GM19452 (cell line): Measurements from ENCODE around the gene RO60.
A peak's percentile ranks its signal among the peaks of the same experiment; 100 is the strongest.
"Not testable (repeated sequence)": the region's sequence is repeated elsewhere in the genome, so short reads cannot be mapped to it uniquely, and the experiment has no call there.

Experiments used
- ATAC-seq: cut with Tn5 transposase; IDR thresholded peaks from one replicate; pipeline ENCODE4 v1.9.1; 2021; ENCODE audit not compliant: unreplicated experiment

Gene RO60

DNA sequence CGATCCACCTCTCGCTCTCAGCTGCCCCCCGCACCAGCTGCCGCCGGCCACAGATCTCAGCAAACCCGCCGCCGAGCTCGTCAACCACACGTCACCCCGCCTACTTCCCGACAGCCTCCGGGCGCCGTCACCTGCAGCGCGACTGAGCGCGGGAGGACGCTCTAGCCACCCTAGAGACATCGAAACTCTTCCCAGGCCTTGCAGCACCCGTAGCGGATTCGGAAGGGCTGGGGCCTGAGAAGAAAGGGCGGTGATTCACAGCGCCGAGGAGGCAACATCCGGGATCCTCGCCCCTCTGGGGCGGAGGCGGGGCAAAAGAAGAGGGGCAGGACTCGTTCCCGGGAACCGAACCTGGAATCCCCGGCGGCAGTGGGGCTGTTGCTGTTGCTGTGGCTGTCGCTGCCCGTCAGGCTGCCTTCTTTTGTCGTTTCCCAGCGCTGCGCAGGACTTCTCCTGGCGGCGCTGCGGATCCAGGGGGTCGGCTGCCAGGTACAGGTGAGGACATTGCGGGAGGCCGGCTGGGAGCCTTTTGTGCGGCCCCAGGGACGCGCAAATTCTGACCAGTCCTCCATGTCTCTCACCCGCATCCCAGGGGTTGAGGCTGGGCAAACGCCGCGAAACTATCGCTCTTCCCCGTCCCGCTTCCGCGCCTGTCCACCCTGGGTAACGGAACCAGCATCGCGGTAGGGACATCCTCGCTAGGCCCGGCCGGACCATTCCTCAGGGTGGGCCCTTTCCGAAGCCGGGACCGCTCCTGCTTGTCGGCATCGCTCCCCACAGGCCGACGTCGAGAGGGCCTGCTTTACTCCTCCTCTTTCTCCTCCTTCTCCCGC lies at the start of gene RO60, which contains the start of gene UCHL5:
Gene RO60 (plus strand): TSS at position 331 of the 833 bp plus-strand sequence. CDS start 9,443 bp downstream, outside the sequence.
Gene UCHL5 (minus strand): TSS at position 79 of the 833 bp plus-strand sequence. CDS start 100 bp downstream, outside the sequence.
- ATAC-seq = peak; percentile 89

DNA sequence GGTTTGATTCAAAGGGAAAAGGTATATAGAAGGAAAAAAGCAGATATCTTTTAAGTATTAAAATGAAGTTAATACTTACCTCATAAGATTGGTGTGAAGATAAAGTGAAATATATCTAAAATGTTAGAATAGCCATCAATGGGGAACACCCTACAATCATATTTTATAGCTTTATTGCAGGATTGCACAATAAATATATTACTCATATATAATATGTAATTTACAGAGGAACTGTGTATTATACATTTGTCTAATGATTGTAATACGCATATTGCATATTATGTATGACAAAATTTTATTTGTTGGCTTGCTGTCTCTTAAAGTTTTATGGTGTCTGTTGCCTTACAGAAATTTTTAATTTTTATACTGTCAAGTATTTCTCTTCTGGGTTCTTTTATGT lies 48.0 kb upstream of the RO60 start:
- no peak for ATAC-seq

DNA sequence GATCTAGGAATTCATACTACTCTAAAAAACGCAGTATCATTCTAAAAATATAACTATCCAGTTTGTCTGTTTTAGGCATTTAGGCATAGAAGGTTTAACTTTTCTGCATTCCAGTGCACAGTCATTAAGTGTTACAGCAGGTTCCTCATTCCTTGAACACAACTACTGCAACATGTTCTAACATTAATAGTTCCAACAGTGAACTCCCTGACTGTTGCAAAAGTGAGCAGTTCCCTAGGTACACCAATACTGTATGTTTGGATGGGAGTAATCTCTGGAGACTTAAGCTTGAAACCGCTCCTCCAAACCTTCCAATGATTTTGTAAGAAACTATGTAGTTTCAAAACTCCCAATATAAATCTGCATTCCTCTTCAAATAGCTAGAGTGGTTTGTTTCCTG lies 46.4 kb upstream of the RO60 start:
- ATAC-seq = no peak

DNA sequence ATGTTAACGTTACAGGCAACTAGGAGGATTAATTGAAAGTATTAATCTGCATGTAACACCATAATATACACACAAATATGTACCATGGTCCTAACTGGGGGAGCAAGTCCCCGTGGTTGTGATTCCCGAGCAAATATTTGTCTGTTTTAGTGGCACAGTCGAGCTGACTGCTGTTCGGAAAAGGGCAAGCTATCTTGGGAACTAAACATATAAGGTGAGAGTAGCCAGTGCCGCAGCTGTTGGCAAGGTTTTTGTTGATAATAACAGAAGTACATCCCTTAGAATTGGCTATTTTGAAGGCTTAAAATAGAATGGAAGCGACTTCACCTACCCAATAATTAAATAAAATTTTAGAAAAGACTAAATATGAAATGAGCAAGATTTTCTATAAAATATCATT lies 45.7 kb upstream of the RO60 start:
- ATAC-seq = no peak

DNA sequence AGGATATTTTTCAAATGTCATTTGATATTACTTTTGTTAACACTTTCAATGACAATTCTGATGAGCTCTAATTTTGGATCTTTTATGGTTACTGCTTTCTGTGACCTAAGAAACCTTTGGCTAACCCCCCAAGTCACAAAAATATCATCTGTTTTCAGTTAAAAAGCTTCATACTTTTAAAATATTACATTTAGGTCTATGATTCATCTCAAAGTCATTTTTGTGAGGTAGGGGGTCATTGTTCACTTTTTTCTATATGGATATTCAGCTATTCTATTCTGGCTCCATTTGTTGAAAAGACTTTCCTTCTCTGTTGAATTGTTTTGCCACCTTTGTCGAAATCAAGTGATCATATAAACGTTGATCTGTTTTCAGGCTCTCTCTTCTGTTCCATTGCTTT lies 45.0 kb upstream of the RO60 start:
- ATAC-seq = no peak

DNA sequence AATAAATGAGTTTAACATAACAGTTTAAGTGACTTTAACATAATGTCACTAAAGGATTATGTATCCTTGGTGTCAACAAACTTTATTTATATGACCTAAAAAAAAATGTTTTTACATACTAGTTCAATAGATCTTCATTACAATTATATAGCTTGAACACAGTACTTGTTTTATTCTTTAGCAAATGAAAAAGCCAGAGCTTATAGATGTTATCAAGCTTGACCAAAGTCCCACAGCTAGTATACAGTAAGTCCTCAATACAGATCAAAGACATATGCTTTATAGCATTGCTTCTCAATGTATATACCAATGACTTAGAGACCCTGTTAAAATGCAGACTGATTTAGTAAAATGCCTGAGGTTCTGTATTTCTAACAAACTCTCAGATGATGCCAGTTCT lies 42.6 kb upstream of the RO60 start:
- no peak for ATAC-seq

DNA sequence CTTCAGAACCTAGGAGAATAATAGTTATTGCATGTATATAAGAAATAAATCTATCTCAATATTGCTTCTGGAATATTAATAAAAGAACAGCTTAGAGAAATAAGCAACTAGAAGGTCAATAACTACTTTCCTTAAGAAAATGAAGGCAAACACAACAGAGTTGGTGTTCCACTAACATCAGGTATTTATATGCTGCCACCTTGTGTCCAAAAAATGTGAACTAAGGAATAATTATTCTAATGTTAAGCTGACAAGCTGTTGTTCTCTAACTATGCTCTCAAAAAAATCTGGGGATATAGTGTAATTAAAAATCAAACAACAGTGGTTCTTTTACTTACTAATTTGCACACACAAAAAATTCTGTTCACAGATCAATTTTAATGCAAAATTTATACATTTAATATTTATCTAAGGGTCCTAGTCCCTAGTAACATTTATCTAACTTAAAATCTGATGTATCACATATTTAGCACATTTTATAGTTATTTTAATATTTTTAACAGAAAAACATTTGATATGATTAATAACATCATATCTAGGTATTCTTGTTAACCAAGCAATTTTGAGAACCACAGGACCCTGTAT lies 39.9 kb upstream of the RO60 start:
- no peak for ATAC-seq

DNA sequence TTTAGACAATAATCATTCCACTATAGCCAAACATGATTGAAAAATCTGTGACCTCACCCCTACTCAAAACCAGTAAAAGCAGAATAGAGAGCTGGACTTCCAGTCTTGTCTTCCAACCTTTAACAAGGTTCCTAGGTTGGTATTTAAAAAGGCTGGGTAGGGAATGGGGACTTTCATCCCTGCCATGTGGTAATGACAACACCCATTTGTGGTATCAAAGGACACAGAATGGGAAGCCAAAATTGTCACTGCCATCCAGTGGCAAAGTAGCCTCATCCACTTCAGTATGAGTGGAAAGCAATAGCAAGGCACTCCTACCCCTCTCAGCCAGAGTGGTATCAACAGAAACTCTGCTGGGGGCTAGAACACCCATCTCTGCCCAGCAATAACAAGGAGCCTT lies 34.2 kb upstream of the RO60 start:
- no peak for ATAC-seq

DNA sequence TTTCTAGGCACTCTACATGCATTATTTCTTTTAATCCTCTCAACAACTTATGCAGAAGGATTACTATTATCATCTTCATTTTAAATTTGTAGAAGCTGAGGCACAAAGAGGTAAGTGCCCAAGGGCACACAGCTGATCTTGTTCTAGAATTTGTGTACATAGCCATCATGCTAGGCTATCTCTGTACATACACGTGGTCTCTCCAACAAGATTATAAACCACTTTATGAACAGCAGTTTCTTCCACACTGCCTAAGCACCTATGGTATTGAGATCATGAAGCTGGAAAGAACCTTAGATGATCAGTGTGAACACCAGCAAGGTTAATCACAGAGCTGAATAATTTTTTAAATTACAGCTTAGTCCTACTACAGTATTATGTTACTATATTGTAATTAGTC lies 29.1 kb upstream of the RO60 start:
- ATAC-seq = no peak

DNA sequence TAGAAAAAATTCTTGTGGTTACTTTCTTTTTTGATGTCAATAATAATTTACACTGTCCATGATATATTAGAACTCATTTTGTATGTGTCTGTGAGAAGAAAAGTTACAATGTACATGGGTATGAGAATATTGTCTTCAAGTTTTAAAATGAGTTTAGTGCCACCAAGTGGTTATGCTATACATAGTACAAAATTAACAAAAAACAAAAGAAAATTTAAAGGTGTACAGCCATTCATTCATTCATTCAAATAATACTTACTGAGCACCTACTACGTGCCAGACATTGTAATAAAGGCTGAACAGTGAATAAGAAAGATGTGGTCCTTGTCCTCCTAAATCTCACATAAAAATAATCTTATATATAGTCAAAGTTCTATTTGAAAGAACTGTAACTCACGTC lies 28.0 kb upstream of the RO60 start:
- ATAC-seq = no peak

DNA sequence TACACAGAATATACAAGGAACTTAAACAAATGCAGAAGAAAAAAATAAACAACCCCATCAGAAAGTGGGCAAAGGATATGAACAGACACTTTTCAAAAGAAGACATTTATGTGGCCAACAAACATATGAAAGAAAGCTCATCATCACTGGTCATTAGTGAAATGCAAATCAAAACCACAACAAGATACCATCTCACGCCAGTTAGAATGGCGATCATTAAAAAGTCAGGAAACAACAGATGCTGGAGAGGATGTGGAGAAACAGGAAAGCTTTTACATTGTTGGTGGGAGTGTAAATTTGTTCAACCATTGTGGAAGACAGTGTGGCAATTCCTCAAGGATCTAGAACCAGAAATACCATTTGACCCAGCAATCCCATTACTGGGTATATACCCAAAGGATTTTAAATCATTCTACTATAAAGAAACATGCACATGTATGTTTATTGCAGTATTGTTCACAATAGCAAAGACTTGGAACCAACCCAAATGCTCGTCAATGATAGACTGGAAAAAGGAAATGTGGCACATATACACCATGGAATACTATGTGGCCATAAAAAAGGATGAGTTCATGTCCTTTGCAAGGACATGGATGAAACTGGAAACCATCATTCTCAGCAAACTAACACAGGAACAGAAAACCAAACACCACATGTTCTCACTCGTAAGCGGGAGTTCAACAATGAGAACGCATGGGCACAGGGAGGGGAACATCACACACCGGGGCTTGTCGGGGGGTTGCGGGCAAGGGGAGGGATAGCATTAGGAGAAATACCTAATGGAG lies 26.6 kb upstream of the RO60 start:
- ATAC-seq = not testable (repeated sequence)

DNA sequence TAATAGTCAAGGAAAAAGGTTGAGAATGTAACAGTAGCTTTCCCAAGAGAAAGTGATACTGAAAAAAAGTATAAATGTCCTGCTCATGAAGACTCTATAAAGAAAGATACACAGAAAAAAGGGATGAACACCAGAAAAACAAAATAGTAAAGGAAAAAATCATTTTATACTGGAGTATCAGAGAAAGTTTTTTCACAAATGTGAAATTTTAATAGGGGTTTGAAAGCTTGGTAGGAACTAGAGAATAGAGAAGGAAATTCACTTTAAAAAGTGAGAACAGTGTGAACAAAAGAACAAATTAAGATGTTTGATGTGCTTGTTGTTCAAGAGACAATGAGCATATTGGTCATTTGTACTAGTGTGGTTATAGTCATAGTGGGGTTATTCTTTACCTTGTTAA lies 25.8 kb upstream of the RO60 start:
- ATAC-seq = no peak

DNA sequence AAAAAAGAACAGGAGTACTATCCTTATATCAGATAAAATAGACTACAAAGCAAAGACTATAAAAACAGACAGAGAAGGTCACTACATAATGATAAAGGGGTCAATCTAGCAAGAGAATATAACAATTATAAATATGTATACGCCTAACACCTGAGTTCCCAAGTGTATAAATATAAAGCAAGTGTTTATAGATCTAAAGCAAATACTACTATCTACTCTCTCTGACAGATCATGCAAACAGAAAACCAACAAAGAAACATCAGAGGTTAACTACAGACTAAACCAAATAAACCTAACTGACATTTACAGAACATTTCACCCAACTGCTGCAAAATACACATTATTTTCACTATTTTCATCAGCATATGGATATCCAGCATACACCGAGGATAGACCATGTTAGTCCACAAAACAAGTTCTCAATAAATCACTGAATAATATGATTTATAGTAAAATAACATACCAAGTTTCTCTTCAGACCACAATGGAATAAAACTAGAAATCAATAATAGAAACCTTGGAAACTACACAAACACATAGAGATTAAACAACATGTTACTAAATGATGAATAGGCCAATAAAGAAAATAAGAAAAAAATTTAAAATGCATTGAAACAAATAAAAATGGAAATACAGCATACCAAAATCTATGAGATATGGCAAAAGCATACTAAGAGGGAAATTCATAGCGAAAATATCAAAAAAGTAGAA lies 22.9 kb upstream of the RO60 start:
- ATAC-seq = no peak

DNA sequence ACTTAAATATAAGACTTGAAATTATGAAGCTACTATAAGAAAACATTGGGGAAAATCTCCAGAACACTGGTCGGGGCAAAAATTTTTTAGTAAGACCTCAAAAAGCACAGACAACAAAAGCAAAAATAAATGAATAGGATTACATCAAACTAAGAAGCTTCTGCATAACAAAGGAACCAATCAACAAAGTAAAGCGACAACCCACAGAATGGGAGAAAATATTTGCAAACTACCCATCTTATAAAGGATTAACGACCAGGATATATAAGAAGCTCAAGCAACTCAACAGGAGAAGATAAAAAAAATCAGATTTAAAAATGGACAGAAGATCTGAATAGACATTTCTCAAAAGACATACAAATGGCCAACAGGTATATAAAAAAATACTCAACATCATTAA lies 19.4 kb upstream of the RO60 start:
- ATAC-seq = no peak

DNA sequence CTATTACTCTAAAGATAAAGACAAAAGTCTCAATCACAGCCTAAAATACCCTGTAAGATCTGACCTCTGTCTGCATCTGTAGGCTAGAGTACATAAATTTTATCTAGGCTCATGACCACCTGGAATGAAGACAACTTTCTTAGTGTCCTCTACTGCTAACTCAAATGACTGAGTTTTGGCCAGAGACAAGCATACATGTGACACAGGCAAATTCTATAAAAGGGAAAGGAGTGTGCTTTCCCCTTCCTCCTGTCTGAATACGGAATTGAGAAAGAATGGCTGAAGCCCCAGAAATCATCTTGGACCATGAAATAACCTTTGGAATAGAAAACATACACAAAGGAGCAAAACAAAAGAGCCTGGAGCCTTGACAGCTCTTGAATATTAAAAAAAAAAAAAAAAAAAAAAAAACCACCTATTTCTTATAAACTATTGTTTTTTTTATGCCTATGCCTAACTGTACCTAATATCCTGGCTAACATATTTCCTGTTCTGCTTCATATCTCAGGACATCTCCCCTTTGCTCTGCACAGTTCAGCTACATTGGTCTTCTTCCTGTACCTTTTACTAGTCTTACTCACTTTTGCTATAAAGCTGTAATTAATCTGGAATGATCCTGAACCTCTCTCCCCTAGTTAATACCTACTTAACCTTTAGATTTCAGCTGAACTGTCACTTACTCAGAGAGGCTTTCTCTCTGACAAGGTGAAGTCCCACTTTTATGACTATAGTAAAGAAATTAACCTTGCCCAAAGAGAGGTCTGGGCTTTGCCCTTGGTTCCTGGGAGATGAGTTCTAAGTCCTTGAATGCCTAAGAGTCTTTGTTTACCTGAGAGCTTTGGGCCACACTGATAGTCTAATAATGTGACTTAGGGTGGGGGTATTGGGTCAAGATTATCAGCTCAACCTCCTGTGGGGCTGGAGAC lies 16.4 kb upstream of the RO60 start:
- no peak for ATAC-seq

DNA sequence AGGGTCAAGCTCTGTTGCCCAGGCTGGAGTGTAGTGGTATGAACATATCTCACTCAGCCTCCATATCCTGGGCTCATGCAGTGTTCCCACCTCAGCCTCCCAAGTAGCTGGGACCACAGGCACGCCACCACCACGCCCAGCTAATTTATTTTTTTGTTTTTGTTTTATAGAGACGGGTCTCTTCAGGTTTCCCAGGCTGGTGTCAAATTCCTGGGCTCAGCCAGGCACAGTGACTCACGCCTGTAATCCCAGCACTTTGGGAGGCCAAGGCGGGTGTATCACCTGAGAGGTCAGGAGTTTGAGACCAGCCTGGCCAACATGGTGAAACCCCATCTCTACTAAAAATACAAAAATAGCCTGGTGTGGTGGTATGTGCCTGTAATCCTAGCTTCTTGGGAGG lies 10.5 kb upstream of the RO60 start:
- ATAC-seq = not testable (repeated sequence)

DNA sequence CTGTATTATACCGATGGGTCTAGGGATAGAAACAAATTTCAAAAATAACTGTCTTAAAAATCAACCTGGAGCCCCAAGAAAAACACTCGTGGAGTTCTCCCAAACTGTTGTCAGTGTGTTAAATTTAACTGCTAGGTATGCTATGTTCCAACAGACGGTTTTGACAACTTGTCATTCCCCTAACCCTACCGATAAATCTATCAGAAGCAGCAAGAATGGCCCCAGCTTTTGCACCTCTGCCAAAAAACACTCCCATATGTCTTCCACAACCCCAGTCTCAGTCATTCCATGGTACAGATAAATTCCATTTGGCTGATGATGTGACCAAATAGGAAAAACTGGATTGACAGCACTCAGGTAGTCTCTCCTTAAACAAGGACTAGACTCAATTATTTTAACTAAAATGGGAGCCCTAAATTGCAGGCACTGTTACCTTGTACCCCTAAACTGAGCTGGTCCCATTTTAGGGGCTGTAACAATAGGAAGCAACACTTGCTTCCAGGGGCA lies 5.2 kb upstream of the RO60 start:
- no peak for ATAC-seq

DNA sequence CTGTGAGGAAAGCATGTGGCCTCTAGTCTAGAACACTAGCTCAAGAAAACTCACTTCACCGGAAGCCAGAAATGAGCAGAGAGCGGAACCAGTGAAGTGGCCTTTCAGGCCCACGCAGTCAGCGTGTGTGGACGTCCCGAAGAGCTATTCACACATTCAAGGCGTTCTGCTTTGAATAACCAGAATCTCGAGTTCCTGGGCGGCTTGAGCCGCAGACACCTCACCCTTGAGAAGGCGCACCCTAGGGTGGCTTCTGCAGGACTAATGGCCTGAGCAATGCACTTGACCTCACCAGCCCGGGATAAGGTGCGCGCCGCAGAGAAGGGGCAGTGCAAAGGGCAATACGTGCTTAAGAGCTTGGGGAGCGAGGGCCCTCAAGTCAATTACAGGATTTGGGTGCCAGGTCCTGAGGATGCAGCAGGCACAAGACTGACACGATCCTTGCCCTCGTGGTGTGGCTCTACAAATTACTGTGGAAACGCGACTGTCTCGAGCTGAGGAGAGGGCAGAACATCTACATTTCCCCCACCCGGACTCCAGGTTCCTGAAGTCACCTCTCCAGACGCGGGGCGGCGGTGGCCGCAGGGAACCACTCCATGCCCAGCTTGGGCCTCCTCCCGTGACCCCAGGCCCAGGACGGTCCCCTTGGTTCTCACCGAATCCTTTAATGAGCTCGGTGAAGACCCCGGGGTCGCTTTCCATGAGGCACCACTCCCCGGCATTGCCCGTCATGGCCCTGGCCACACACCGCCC lies 707 bp upstream of the RO60 start:
- ATAC-seq = peak; percentile 55

DNA sequence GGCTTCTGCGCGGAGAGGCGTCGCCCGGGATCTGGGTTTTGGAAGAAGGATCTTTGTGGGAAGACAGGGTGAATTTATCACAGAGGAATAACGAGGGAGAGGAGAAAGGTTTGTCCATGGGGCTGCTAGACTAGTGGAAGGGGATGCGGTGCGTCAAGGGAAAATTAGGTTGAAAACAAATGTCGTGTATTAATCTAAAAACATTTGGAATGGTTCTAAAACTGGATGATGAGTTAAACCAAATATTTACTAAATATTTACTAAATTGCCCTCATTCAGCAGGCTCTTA lies 647 bp downstream of the RO60 start:
- ATAC-seq = no peak
